Activated T-helper 1 cell treated with anti-CD3 and anti-CD28 coated beads, Interleukin-12 subunit alpha, Interleukin-12 subunit beta, Interleukin-2, Interleukin-4 antibody, amounts not matched to agents 30 ng/mL and 10 ng/mL and 1 ng/mL, durations not matched to agents 14 hours and 24 hours and 36 hours (primary cell): ENCODE results near the gene ZBTB25. TPM values are rescaled to one million over a fixed set of nuclear protein-coding genes. Genes with fewer than 3 reads are reported as not detected.
A peak's percentile ranks its signal among the peaks of the same experiment; 100 is the strongest.

Experiments used
- DNase-seq: peaks from one replicate; pipeline ENCODE4 v3.0.0; 2021; ENCODE audit warnings: low spot score
- H3K27ac Mint-ChIP-seq: one replicate; pipeline ENCODE4 v1.8.0; 2021; ENCODE audit warnings: mild to moderate bottlenecking, mixed read lengths
- H3K27me3 Mint-ChIP-seq: one replicate; pipeline ENCODE4 v1.8.0; 2022; ENCODE audit warnings: mild to moderate bottlenecking, moderate library complexity, mixed read lengths; ENCODE audit not compliant: insufficient read depth
- H3K36me3 Mint-ChIP-seq: one replicate; pipeline ENCODE4 v1.8.0; 2021; ENCODE audit warnings: low read depth, mixed read lengths
- H3K4me1 Mint-ChIP-seq: one replicate; pipeline ENCODE4 v1.8.0; 2021; ENCODE audit warnings: low read depth, mixed read lengths
- H3K4me3 Mint-ChIP-seq: one replicate; pipeline ENCODE4 v1.8.0; 2021; ENCODE audit warnings: mild to moderate bottlenecking, moderate library complexity, mixed read lengths
- H3K9me3 Mint-ChIP-seq: one replicate; pipeline ENCODE4 v1.8.0; 2021; ENCODE audit warnings: mixed read lengths
- intact Hi-C: fragments of 100-400 bp; cut with micrococcal nuclease; formaldehyde crosslinking; loops from one replicate; pipeline ENCODE4 v1.15.1; 2024
- total RNA-seq: library from RNA; stranded (reverse); gene quantifications from 2 replicates; pipeline ENCODE4 v1.2.3, GENCODE V29; 2022

The ZBTB25 gene
- total RNA-seq, 1 donor from 2014 or later = 19.6 TPM

GRCh38 chr14:64412237-64412636, 91.4 kb downstream of the ZBTB25 start:
- intact Hi-C loops = no loop called here
- peak overlapping the region; percentile 68 for H3K27ac Mint-ChIP-seq
- peaks cover 31% of the 10 kb centered on the region for H3K36me3 Mint-ChIP-seq
- DNase-seq = no peak
- H3K9me3 Mint-ChIP-seq = no peaks in the 10 kb centered on the region
- H3K27me3 Mint-ChIP-seq = no peaks in the 10 kb centered on the region
- H3K4me3 Mint-ChIP-seq = no peak overlapping the region
- H3K4me1 Mint-ChIP-seq = peaks cover 44% of the 10 kb centered on the region

- H3K4me3 Mint-ChIP-seq = no peak overlapping the region
- intact Hi-C loops = no loop called here
These were observed 92.6 kb downstream of the ZBTB25 start for GRCh38 chr14:64411001-64411400.

GRCh38 chr14:64410084-64410774, 93.4 kb downstream of the ZBTB25 start:
- Mint-ChIP-seq H3K9me3 (no peaks in the 10 kb centered on the region), H3K36me3 (peaks cover 31% of the 10 kb centered on the region), H3K4me1 (peaks cover 40% of the 10 kb centered on the region), H3K27me3 (no peaks in the 10 kb centered on the region), H3K27ac (peak overlapping the region; percentile 49), H3K4me3 (no peak overlapping the region)
- no peak for DNase-seq
- intact Hi-C loops = no loop called here

More at GRCh38 chr14:64411001-64411400, 92.6 kb downstream of the ZBTB25 start:
- H3K9me3 Mint-ChIP-seq = no peaks in the 10 kb centered on the region
- no peaks in the 10 kb centered on the region for H3K27me3 Mint-ChIP-seq
- DNase-seq = no peak
- H3K36me3 Mint-ChIP-seq = peaks cover 32% of the 10 kb centered on the region
- H3K4me1 Mint-ChIP-seq = peaks cover 40% of the 10 kb centered on the region
- peak overlapping the region; percentile 34 for H3K27ac Mint-ChIP-seq

GRCh38 chr14:64409126-64409920, 94.3 kb downstream of the ZBTB25 start:
- Mint-ChIP-seq H3K36me3 (peaks cover 30% of the 10 kb centered on the region), H3K27ac (peak overlapping the region; percentile 27), H3K9me3 (no peaks in the 10 kb centered on the region), H3K4me1 (peaks cover 46% of the 10 kb centered on the region), H3K27me3 (no peaks in the 10 kb centered on the region), H3K4me3 (no peak overlapping the region)
- intact Hi-C loops = no loop called here
- no peak for DNase-seq

- DNase-seq = no peak
- H3K9me3 Mint-ChIP-seq = no peaks in the 10 kb centered on the region
- peaks cover 36% of the 10 kb centered on the region for H3K36me3 Mint-ChIP-seq
- no peak overlapping the region for H3K4me3 Mint-ChIP-seq
- H3K27me3 Mint-ChIP-seq = no peaks in the 10 kb centered on the region
- H3K4me1 Mint-ChIP-seq = peaks cover 48% of the 10 kb centered on the region
- no peak overlapping the region for H3K27ac Mint-ChIP-seq
- intact Hi-C loops = no loop called here
These were observed 96.3 kb downstream of the ZBTB25 start for GRCh38 chr14:64407329-64407728.

GRCh38 chr14:64405295-64405694, 98.3 kb downstream of the ZBTB25 start:
- Mint-ChIP-seq H3K9me3 (no peaks in the 10 kb centered on the region), H3K27me3 (no peaks in the 10 kb centered on the region), H3K27ac (no peak overlapping the region), H3K4me1 (peaks cover 41% of the 10 kb centered on the region), H3K4me3 (no peak overlapping the region), H3K36me3 (peaks cover 33% of the 10 kb centered on the region)
- no peak for DNase-seq
- intact Hi-C loops = no loop called here

- Mint-ChIP-seq H3K9me3 (no peaks in the 10 kb centered on the region), H3K27me3 (no peaks in the 10 kb centered on the region), H3K27ac (no peak overlapping the region), H3K4me1 (peaks cover 31% of the 10 kb centered on the region), H3K4me3 (no peak overlapping the region), H3K36me3 (peaks cover 33% of the 10 kb centered on the region)
- no peak for DNase-seq
- intact Hi-C loops = no loop called here
These were observed 101.7 kb downstream of the ZBTB25 start for GRCh38 chr14:64401949-64402348.

GRCh38 chr14:64400829-64401459, 102.7 kb downstream of the ZBTB25 start:
- Mint-ChIP-seq H3K36me3 (peaks cover 29% of the 10 kb centered on the region), H3K27me3 (no peaks in the 10 kb centered on the region), H3K27ac (no peak overlapping the region), H3K9me3 (no peaks in the 10 kb centered on the region), H3K4me3 (no peak overlapping the region), H3K4me1 (peaks cover 31% of the 10 kb centered on the region)
- DNase-seq = no peak
- intact Hi-C loops = no loop called here

Other genes with a start within 250 kb of the ZBTB25 start
- 0.10 and 0.15 TPM in 2 replicates for gene ESR2, start 209.5 kb downstream of the ZBTB25 start, total RNA-seq
- gene MTHFD1, start 115.5 kb downstream of the ZBTB25 start, total RNA-seq = 241 and 244 TPM in 2 replicates
- 1.1 and 1.5 TPM in 2 replicates for gene AKAP5, start 38.3 kb downstream of the ZBTB25 start, total RNA-seq
- gene ZBTB1, start 932 bp upstream of the ZBTB25 start, total RNA-seq = 41.2 and 46.8 TPM in 2 replicates
- gene HSPA2, start 36.9 kb upstream of the ZBTB25 start, total RNA-seq = 11.2 and 11.6 TPM in 2 replicates
- gene PPP1R36, start 46.1 kb upstream of the ZBTB25 start, total RNA-seq = not detected in 2 replicates
- gene PLEKHG3, start 200.6 kb upstream of the ZBTB25 start, total RNA-seq = 5.5 and 6.2 TPM in 2 replicates